NCI-H1417 treated with DMSO at 0.1 percent for 48 hours (cell line): ENCODE data around the gene SLC22A1.
"Not testable (repeated sequence)": the region's sequence is repeated elsewhere in the genome, so short reads cannot be mapped to it uniquely, and the experiment has no call there.

ENCODE experiments used
- DNase-seq: peaks from one replicate; lab custom pipeline; 2025; lab: John Stamatoyannopoulos, UW

SLC22A1 gene

DNA sequence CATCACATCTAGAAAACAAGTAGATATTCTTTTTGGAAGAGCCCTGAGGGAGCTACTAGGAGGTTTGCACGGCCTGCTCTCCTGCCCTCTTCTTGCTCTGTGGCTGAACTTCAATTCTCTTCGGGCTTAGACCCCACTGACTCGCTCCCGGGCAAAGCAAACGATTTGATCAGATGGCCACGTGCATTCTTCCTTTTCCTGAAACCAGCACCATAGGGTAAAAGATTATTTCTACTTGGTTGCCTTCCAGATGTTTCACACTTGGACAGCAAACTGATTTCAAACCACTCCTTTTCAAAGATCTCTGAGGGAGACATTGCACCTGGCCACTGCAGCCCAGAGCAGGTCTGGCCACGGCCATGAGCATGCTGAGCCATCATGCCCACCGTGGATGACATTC is at the start of gene SLC22A1:
SLC22A1 (plus strand) TSS at position 258 of the 400 bp plus-strand sequence; CDS start at position 379, 121 bp downstream.
- DNase-seq = no peak

DNA sequence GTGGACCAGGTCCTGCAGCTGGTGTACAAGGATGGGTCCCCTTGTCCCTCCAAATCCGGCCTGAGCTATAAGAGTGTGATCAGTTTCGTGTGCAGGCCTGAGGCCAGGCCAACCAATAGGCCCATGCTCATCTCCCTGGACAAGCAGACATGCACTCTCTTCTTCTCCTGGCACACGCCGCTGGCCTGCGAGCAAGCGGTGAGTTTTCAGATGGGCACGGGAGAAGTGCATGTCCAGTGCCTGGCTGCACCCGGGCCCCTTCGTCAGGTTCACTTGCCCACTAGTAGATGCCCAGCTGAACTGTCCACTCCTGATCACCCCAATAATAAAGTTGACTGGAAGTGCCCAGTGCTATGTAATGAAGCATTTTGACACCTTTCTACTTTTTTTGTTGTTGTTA is 48.3 kb upstream of the SLC22A1 start:
- DNase-seq = no peak

GRCh38 chr6:160076009-160076408 is 45.6 kb upstream of the SLC22A1 start:
- DNase-seq = no peak

GRCh38 chr6:160077024-160077423 is 44.6 kb upstream of the SLC22A1 start:
- no peak for DNase-seq

GRCh38 chr6:160077526-160077925 is 44.1 kb upstream of the SLC22A1 start:
- DNase-seq = no peak

DNA sequence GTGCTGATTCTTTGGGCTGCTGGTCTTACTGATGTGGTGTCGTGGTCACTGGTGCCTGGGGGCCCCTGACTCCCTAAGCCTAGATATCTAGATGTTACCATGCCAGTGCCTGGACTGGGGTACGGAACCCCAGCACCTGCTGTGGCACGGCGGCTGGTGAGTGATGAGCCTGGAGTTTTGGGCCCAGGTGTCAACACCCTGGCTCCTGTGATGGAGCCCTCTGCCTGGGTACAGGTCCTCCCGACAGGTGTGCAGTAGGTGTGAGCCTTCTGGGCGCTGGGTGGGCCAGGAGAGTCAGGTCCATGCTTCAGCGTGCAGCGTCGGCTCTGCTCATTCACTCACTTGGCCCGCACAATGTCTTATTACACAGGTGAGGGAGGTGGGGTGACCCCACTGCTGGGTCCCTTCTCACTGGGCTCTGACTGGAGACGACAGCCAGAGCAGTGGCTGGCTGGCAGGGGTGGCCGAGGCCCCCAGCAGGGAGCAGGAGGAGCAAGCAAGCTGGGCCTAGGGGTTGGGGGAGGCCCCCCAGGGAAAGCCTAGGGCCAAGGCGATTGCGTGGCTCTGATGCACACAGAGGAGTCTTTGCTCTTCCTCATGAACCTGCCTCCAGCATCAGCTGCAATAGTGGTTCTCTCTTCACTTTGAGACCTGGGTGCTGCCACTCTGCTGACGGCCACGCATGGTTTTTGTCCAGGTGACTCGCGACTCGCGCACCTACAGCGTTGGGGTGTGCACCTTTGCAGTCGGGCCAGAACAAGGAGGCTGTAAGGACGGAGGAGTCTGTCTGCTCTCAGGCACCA is 42.5 kb upstream of the SLC22A1 start:
- no peak for DNase-seq

DNA sequence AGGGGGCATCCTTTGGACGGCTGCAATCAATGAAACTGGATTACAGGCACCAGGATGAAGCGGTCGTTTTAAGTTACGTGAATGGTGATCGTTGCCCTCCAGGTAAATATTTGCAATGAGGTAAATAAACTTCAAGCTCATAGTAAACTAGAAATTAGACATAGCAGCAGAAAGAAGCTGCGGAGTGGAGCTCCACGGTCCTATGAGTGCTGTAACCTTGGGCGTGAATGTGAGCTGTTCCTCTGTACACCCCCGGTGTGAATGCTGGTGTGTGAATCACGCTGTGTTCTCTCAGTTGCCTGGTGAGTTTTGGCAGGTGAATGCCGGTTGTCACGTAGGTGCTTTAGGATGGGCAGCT is 42.0 kb upstream of the SLC22A1 start:
- no peak for DNase-seq

GRCh38 chr6:160080097-160080496 is 41.5 kb upstream of the SLC22A1 start:
- DNase-seq = no peak

DNA sequence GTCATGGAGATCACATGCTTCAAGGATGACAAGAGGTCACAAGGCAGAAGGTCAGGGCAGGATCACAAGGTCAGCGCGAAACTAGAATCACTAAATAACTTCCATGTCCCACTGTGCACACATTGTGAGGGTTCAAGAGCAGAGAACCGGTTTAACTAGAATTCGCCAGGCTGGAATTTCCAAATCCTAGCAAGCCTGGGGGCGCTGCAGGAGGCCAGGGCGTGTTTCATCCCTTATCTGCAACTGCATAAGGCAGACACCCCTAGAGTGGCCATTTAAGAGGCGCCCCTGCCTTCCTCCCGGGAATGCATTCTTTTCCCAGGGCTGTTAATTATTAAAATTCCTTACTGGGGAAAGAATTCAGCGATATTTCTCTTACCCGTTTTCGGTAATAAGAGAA is 40.2 kb upstream of the SLC22A1 start:
- DNase-seq = no peak

DNA sequence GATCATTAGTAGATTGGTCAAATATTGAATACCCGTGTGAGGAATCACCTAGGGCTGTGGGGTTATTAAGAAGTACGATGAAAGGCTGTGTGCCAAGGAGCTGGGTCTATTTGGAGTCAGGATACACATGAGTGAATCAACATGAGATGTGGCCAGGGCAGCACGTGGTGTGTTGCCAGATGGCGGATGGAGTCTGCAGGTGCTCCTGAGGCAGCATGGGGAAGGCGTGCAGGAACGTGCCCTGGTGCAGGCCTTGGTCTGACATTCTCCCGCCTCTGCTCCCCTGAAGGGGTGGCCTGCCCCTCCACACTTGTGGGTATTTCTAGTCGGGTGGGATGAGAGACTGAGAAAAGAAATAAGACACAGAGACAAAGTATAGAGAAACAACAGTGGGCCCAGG is 39.0 kb upstream of the SLC22A1 start:
- DNase-seq = no peak

GRCh38 chr6:160084198-160084776 is 37.3 kb upstream of the SLC22A1 start:
- no peak for DNase-seq

DNA sequence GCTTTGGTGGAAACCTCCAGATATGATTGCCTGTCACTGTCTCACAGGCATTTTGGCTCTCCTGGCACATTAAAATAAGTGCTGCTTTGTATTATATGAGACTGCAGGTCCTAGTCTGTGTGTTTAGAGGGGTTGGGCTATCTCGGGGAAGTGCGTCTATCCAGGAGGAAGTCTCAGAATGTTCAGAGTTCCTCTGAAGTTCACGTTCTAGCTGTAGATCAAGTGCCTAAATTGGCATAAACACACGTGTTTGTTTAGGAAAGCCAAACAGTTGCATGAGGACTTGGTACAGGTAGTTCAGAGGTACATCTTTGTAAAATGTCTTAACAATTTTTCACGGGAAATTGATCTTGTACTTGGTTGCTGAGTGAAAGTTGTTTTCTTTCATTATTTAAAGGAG is 36.4 kb upstream of the SLC22A1 start:
- no peak for DNase-seq

DNA sequence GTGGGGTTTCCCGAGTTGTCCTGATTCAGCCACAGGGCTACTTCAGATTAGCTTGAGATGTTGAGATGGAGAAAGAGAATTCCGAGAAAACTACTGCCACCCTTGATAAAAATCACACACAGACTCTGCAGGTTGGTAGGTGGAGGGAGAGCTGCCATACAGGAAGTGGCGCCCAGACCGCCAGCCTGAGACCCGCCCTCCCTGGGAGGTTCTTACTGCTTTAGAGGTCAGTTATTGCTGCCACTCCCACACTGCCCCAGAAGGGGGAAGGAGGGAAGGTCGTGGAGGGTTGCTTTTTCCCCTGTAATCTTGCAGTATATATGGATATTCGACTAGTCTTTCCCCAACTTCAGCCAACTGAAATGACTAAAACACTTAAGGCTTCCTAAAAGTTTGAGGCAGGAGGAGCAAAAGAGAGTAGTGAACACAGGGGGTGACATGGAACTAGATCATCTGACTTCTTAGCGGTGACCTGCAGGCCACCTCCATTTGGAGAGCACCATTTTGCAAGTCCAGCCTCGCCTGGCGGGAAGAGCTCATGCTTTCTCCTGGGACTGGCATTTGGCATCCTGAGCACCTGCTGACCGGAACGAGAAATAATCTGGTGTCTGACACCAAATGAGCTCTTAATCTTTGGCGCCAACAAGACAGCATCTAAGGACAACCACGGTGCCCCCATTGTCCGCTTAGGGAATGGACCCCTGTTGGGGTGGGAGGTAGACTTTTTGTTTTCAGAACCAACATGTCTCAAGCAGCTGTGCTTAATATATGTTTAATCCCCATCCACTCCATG is 35.7 kb upstream of the SLC22A1 start:
- DNase-seq = no peak

DNA sequence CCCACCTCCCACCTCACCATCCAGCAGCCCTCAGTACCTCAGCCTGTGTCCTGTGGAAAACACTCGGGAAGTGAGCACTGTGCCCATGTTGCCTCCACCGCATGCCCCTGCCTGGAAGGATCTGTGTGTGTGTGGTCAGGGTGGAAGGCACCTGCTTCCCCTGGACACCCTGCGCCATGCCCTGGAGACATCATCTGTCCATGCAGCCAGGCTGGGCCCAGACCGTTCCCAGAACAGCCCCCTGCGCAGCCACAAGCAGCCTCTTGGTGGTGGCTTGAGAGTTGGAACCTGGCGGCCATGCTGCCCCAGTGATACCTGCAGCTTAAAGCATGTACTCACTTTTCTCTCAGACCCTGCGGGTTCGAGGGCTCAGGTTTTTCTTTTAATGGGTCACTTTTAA is 34.9 kb upstream of the SLC22A1 start:
- no peak for DNase-seq

- no peak for DNase-seq
Observed at GRCh38 chr6:160088069-160088783, 33.4 kb upstream of the SLC22A1 start.

DNA sequence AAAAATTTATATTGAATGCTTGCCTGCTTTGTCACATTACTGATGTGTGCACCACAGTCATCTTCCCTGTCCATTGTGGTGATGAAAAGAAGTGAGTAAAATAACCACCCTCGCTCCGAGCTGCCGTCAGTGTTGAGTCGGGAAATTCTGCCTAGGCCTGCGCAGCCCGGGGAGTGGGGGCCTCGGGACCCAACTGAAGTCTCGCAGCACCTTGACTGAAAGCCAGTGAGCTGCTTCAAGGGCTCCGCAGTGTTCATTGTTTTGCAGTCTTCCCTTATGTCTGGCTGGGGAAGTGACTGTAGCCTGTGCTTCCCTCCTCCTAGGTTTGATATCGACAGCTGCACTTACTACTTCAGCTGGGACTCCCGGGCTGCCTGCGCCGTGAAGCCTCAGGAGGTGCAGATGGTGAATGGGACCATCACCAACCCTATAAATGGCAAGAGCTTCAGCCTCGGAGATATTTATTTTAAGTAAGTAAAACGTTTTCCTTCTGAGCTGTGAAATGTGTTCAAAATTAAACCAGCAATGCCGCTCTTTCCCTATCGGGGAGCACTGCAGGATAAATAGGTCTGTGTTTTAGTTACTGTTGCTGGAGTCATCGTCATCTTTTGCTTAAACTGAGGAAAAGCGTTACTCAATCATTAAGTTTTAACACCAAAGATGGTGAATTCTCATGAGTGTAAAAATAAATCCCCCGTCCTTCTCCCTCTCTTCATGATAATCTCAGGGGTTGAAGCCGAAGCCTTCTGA is 32.7 kb upstream of the SLC22A1 start:
- no peak for DNase-seq

DNA sequence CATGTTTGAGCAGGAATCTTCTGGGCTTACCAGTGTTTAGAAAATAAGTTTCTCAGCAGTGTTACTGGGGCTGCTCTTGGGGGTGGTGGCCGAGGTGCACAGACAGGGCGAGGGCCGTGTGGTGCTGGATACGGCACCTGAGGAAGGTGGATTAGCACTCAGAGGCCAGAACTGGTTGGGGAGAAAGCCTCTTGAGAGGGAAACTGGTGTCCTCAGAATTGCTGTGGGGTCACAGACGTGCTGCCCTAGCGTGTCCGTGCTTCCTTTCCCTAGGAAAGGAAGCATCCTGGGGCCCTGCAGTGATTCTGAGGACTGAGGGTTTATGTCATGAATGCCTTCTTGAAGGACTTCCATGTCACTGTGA is 32.1 kb upstream of the SLC22A1 start:
- no peak for DNase-seq

GRCh38 chr6:160090442-160091239 is 31.0 kb upstream of the SLC22A1 start:
- DNase-seq = not testable (repeated sequence)

DNA sequence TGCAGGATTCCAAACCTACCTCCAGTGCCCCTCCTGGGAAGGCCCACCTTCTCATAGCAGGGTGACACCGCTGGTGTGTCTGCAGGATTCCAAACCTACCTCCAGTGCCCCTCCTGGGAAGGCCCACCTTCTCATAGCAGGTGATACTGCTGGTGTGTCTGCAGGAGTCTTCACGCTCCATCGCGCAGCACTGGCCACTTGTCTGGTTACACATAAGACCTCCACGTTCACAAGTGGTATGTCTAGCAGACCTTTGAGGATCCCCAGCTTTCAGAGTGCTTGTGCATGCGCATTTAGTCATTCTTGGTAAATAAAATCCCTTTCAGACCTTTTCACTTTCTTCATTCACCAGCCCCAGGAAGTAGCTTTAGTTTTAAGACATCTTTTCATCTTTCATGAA is 29.4 kb upstream of the SLC22A1 start:
- DNase-seq = not testable (repeated sequence)

DNA sequence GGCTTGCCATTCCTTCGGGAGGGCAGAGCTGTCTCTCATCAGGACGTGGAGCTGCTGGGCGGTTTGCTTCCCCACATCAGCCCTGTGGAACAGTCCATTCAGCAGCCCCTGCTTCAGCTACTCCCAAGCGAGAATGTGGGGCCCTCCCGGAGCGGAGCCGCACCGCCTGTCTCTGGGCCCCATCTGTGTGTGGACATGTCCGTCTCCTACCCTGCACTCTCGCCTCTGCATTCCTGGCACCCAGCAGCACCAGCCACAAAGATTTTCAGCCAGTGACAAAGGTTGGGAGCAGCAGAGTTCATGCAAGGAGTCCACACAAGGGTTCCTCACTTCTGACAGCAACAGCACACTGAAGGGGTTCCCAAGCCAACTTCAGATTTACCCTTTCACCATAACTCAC is 29.0 kb upstream of the SLC22A1 start:
- DNase-seq = no peak

DNA sequence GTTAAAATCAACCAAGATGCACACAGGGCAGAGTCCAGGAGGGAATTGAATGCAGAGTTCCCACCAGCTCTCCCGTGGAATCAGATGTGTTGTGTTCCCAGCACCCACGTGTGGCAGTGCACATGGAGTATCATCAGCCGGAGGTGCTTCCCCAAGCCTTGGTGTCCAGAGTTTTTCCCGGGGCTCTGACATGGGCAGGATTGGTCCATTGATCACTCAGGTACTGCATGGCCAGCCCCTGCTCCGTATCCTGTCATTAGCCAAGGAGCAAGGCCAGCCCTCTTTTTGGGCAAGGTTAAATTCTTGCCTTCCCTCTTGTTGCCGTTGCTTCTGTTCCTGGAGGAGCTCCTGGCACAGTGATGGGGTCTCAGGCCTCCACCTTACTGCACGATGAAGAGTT is 28.6 kb upstream of the SLC22A1 start:
- DNase-seq = no peak
